Lung (tissue), 16 donors: ENCODE results near the gene EEA1. TPM values are rescaled to one million over a fixed set of nuclear protein-coding genes. Genes with fewer than 3 reads are reported as not detected.

Experiments used
- ATAC-seq: fragments of 200-7000 bp; cut with Tn5 transposase; one replicate; pipeline ENCODE4 v1.9.1; 2020; ENCODE audit warnings: moderate number of reproducible peaks; ENCODE audit not compliant: insufficient read depth, low FRiP score
- DNase-seq, 3 donors: peaks; one replicate each; pipeline ENCODE4 v3.0.0-alpha.2; 2013 to 2017
- H3K27ac ChIP-seq, 2 donors: one replicate each; pipeline ENCODE4 v1.5.1; 2013; ENCODE audit warnings: mild to moderate bottlenecking in 2 of 2, moderate library complexity in 2 of 2, control low read depth in 1 of 2, inconsistent platforms in 1 of 2, low read depth in 1 of 2, low read length in 1 of 2
- H3K27me3 ChIP-seq, 3 donors: one replicate each; pipeline ENCODE4 v1.5.1; 2013; ENCODE audit warnings: low read length in 2 of 3; ENCODE audit not compliant: control insufficient read depth in 3 of 3, insufficient read depth in 3 of 3
- H3K36me3 ChIP-seq, 4 donors: one replicate each; pipeline ENCODE4 v1.5.1; 2013; ENCODE audit warnings: low read length in 4 of 4, mild to moderate bottlenecking in 1 of 4, moderate library complexity in 1 of 4; ENCODE audit not compliant: control insufficient read depth in 4 of 4, insufficient read depth in 4 of 4
- H3K4me1 ChIP-seq, 5 donors: one replicate each; pipeline ENCODE4 v1.5.1; 2013; ENCODE audit warnings: low read length in 5 of 5, mild to moderate bottlenecking in 2 of 5, moderate library complexity in 1 of 5; ENCODE audit not compliant: control insufficient read depth in 5 of 5, insufficient read depth in 5 of 5
- H3K4me3 ChIP-seq: one replicate; pipeline ENCODE4 v1.5.1; 2013; ENCODE audit warnings: mild to moderate bottlenecking, control low read depth, moderate library complexity
- H3K9ac ChIP-seq, 2 donors: one replicate each; pipeline ENCODE4 v1.5.1; 2013; ENCODE audit warnings: low read length in 2 of 2, control low read depth in 1 of 2; ENCODE audit not compliant: insufficient read depth in 1 of 2
- H3K9me3 ChIP-seq, 4 donors: one replicate each; pipeline ENCODE4 v1.5.1; 2013; ENCODE audit warnings: low read length in 3 of 4, mild to moderate bottlenecking in 1 of 4, moderate library complexity in 1 of 4; ENCODE audit not compliant: control insufficient read depth in 4 of 4, insufficient read depth in 3 of 4
- WGBS, 2 donors: extraction: QIAGEN DNeasy Blood & Tissue Kit; methylation state at CpG; one replicate each; pipeline ENCODE4 v1.1.7; 2013; 5-methylcytosine and 5-hydroxymethylcytosine counted together
- long read RNA-seq, 5 donors: transcript quantifications; one replicate each; lab custom pipeline, GENCODE V29; 2026
- polyA plus RNA-seq, 2 donors: library from polyadenylated mRNA; stranded (reverse); fragments of 200-250 nt; gene quantifications; one replicate each; pipeline ENCODE4 v1.2.1, GENCODE V29; 2013
- total RNA-seq, 2 donors: library from RNA; depleted of rRNA in 1 of 2; stranded (reverse); fragments of >200 nt in 1 of 2; gene quantifications; one replicate each; pipeline ENCODE4 v1.2.1, GENCODE V29; 2014 to 2021
- TF ChIP-seq, protein P1 (sequence below): IDR thresholded peaks from 2 replicates; pipeline ENCODE4 v1.5.1; 2012; ENCODE audit warnings: mild to moderate bottlenecking; ENCODE audit errors: control extremely low read depth, extremely low read depth
- donor health status: control.
- donor health status: control.
- donor health status: Bipolar disorder and iron deficiency.
- donor health status: healthy.
- donor health status: DM: yes; HTN: yes; CAD: no.

Gene EEA1
- total RNA-seq, result 10 to 100 TPM; 27.9 to 37.0 TPM
- polyA plus RNA-seq, result 1 to 10 TPM; 3.7 TPM
- long read RNA-seq, donor 1, result 0 reads
- long read RNA-seq, donor 2, result 0 reads
- long read RNA-seq, donor 3, result 0 reads
- long read RNA-seq, donor 4, result 0 reads
- long read RNA-seq, donor 5, result 0 reads

DNA sequence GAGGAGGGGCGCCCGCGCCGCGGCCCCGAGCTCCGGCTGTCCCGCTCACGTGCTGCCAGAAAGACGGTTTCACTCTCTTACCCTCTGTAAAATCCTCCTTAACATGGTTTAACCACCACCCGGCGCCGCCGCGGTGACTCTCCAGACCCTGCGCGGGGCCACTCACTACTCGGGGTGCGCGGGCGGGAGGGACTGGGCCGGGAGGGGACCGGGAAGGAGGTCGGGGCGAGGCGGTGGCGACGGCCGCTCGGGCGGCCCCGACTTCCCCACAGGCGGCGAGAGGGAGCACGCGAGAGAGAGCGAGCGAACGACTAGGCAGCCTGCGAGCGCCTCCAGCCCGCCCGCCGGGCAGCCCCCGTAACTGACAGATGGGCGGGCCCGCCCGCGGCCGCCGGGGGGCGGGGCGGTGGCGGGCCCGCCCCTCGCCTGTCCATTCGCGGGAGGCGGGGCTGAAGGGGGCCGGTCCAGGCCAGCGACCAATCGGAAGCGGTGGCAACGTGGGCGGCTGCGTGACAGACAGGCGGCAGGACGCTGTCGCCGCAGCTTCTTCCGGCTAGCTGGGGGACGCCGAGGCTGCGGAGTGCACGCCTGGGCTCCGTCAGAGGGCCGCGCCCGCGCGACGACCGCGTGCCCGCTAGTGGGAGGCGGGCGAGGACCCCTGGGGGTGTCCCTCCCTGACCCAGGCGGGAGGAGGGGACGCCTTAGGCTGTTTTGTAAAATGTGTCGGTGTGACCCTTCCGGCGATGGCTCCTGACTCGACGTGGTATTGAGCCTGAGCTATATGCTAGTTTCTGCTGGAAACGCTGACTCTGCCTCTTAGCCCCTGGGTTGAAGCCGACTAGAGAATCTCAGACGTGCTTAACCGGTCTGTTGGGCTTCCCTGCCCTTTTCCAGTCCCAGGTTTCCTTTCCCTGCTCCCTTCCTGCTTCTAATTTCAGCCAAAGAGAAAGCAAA is at the start of gene EEA1:
Gene EEA1 (minus strand): TSS at position 334 of the 954 bp plus-strand sequence. CDS start 229 bp downstream, at position 105.
- no peaks in the 10 kb centered on the region for H3K27me3 ChIP-seq
- peaks cover 0 to 31% (median 7%) of the 10 kb centered on the region in 5 donors for H3K4me1 ChIP-seq
- peak; percentile 96 for ATAC-seq
- DNase-seq, result peak; percentile 98 to 99 (median 99)
- 1% methylated on average over 72 to 98 of the region's 98 CpGs for WGBS, 2 donors
- no peaks in the 10 kb centered on the region for H3K36me3 ChIP-seq
- peak within 1 kb of the TSS; percentile 78 for H3K4me3 ChIP-seq
- H3K27ac ChIP-seq, result peak within 1 kb of the TSS; percentile 99
- H3K9ac ChIP-seq, result peak within 1 kb of the TSS; percentile 71 to 99
- TF ChIP-seq, protein P1, sequence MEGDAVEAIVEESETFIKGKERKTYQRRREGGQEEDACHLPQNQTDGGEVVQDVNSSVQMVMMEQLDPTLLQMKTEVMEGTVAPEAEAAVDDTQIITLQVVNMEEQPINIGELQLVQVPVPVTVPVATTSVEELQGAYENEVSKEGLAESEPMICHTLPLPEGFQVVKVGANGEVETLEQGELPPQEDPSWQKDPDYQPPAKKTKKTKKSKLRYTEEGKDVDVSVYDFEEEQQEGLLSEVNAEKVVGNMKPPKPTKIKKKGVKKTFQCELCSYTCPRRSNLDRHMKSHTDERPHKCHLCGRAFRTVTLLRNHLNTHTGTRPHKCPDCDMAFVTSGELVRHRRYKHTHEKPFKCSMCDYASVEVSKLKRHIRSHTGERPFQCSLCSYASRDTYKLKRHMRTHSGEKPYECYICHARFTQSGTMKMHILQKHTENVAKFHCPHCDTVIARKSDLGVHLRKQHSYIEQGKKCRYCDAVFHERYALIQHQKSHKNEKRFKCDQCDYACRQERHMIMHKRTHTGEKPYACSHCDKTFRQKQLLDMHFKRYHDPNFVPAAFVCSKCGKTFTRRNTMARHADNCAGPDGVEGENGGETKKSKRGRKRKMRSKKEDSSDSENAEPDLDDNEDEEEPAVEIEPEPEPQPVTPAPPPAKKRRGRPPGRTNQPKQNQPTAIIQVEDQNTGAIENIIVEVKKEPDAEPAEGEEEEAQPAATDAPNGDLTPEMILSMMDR, result no peak
- H3K9me3 ChIP-seq, result no peaks in the 10 kb centered on the region

DNA sequence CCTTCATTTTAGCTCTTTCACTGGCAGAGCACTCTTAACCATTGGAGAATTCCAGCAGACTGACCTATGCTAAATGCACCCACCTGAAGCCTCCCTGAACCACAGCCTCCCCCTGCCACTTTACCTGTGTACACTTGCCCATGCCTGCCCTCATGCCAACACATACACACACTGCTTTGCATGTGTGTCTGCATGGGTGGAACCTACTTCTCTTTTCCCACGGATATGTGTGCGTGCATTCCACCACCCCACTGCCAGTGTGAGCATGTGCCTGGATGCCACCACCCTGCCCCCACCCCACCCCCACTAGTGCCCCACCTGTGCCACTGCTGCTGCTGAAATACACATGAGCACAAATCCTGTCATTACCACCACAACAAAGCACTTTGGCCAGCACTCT is 49.5 kb upstream of the EEA1 start:
- Histone ChIP-seq H3K4me3 (no peak overlapping the region), H3K27ac (no peak overlapping the region), H3K9me3 (peaks cover 0 to 8% (median 4%) of the 10 kb centered on the region in 4 donors), H3K4me1 (no peaks in the 10 kb centered on the region), H3K27me3 (no peaks in the 10 kb centered on the region), H3K36me3 (no peaks in the 10 kb centered on the region), H3K9ac (no peak overlapping the region)
- no peak for DNase-seq
- no peak for ATAC-seq
- WGBS, 2 donors, result 76 to 84% methylated on average over 2 of the region's 2 CpGs
- TF ChIP-seq, protein P1, result no peak

DNA sequence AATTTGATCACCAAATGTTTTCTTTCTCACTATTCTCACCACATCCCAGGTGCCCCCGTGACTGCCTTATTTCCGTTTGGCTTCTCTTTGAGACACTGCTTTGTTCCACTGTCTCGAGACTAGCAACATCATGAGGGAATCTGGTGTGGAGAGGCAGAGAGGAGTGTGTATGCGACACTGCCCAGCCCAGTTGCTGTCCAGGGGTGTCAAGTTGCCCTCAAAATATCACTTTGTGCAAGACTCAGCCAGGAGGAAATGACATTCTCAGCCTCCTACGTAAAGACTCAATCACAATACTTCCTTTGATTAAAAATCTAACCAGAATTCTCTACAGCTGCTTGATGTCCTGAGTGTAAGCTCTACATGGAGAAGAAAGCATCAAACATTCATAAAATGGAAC is 48.2 kb upstream of the EEA1 start:
- WGBS, 2 donors, result 80 to 83% methylated on average over 5 of the region's 5 CpGs
- Histone ChIP-seq H3K27me3 (no peaks in the 10 kb centered on the region), H3K4me3 (no peak overlapping the region), H3K4me1 (no peaks in the 10 kb centered on the region), H3K27ac (no peak overlapping the region), H3K9ac (no peak overlapping the region), H3K36me3 (no peaks in the 10 kb centered on the region), H3K9me3 (peaks cover 0 to 8% (median 4%) of the 10 kb centered on the region in 4 donors)
- ATAC-seq (no peak), DNase-seq (no peak)
- TF ChIP-seq, protein P1, result no peak
